Ectodermal cell (in vitro differentiated cells): ENCODE data around the gene ANKRD36C.
"Not testable (repeated sequence)": the region's sequence is repeated elsewhere in the genome, so short reads cannot be mapped to it uniquely, and the experiment has no call there.

Experiments used
- H3K27ac ChIP-seq: 2 replicates; pipeline ENCODE4 v1.7.0; 2013; ENCODE audit warnings: mild to moderate bottlenecking, low read depth, low read length; ENCODE audit not compliant: insufficient read depth, poor library complexity, severe bottlenecking
- H3K27me3 ChIP-seq: 2 replicates; pipeline ENCODE4 v1.7.0; 2013; ENCODE audit warnings: mild to moderate bottlenecking, low read length; ENCODE audit not compliant: insufficient read depth, control insufficient read depth, poor library complexity, severe bottlenecking
- H3K36me3 ChIP-seq: one replicate; pipeline ENCODE4 v1.7.0; 2013; ENCODE audit warnings: low read length; ENCODE audit not compliant: control insufficient read depth, insufficient read depth
- H3K4me1 ChIP-seq: one replicate; pipeline ENCODE4 v1.7.0; 2013; ENCODE audit warnings: low read length; ENCODE audit not compliant: control insufficient read depth, insufficient read depth
- H3K4me3 ChIP-seq: 2 replicates; pipeline ENCODE4 v1.7.0; 2013; ENCODE audit warnings: low read depth, low read length, control low read depth; ENCODE audit not compliant: insufficient read depth
- H3K9me3 ChIP-seq: 2 replicates; pipeline ENCODE4 v1.7.0; 2013; ENCODE audit warnings: mild to moderate bottlenecking, low read length, moderate library complexity; ENCODE audit not compliant: control insufficient read depth
- WGBS, 2 experiments: methylation state at CpG; one replicate each; pipeline ENCODE4 v1.1.7; 2013; ENCODE audit warnings: missing lambda C conversion rate in 2 of 2; 5-methylcytosine and 5-hydroxymethylcytosine counted together

The ANKRD36C gene

GRCh38 chr2:95799892-95800291 is 191.7 kb downstream of the ANKRD36C start:
- Histone ChIP-seq H3K36me3 (no peaks in the 10 kb centered on the region), H3K27me3 (no peaks in the 10 kb centered on the region), H3K4me1 (no peaks in the 10 kb centered on the region), H3K4me3 (no peak overlapping the region), H3K27ac (no peak overlapping the region), H3K9me3 (no peaks in the 10 kb centered on the region)
- WGBS, 2 experiments = 96% methylated on average over 14 of the region's 14 CpGs

- WGBS, 2 experiments = 89 to 95% methylated on average over 13 of the region's 13 CpGs
- not testable (repeated sequence) for H3K36me3 ChIP-seq, H3K27ac ChIP-seq, H3K4me1 ChIP-seq, H3K4me3 ChIP-seq, H3K9me3 ChIP-seq, H3K27me3 ChIP-seq
Observed at GRCh38 chr2:95799147-95799889, 192.3 kb downstream of the ANKRD36C start.

GRCh38 chr2:95796249-95797099 is 195.2 kb downstream of the ANKRD36C start:
- H3K4me1 ChIP-seq, H3K4me3 ChIP-seq, H3K27me3 ChIP-seq, H3K27ac ChIP-seq, H3K36me3 ChIP-seq, H3K9me3 ChIP-seq: not testable (repeated sequence)
- no CpG with 5 or more reads among the region's 18 CpGs for WGBS, 2 experiments

- WGBS, 2 experiments = 100% methylated on average over 1 of the region's 5 CpGs
- not testable (repeated sequence) for H3K4me3 ChIP-seq, H3K27ac ChIP-seq
Observed at GRCh38 chr2:95793970-95794369, 197.7 kb downstream of the ANKRD36C start.

GRCh38 chr2:95790180-95790579 is 201.4 kb downstream of the ANKRD36C start:
- H3K9me3 ChIP-seq, H3K4me1 ChIP-seq, H3K27me3 ChIP-seq, H3K4me3 ChIP-seq, H3K27ac ChIP-seq, H3K36me3 ChIP-seq: not testable (repeated sequence)
- whole genome bisulfite sequencing, 2 experiments = no CpG with 5 or more reads among the region's 9 CpGs

More at GRCh38 chr2:95793970-95794369, 197.7 kb downstream of the ANKRD36C start:
- H3K9me3 ChIP-seq, H3K4me1 ChIP-seq, H3K27me3 ChIP-seq, H3K36me3 ChIP-seq: not testable (repeated sequence)

- H3K36me3 ChIP-seq, H3K27me3 ChIP-seq, H3K27ac ChIP-seq, H3K4me3 ChIP-seq, H3K9me3 ChIP-seq, H3K4me1 ChIP-seq: not testable (repeated sequence)
- WGBS, 2 experiments = no CpG with 5 or more reads among the region's 34 CpGs
Observed at GRCh38 chr2:95789385-95789784, 202.2 kb downstream of the ANKRD36C start.

- no CpG with 5 or more reads among the region's 13 CpGs for WGBS, 2 experiments
- not testable (repeated sequence) for H3K27ac ChIP-seq, H3K27me3 ChIP-seq, H3K9me3 ChIP-seq, H3K4me3 ChIP-seq, H3K36me3 ChIP-seq, H3K4me1 ChIP-seq
Observed at GRCh38 chr2:95788642-95789041, 203.0 kb downstream of the ANKRD36C start.
